ENCODE data around the gene TAS2R40. TPM values are rescaled to one million over a fixed set of nuclear protein-coding genes. Genes with fewer than 3 reads are reported as not detected.
"Not testable (repeated sequence)": the region's sequence is repeated elsewhere in the genome, so short reads cannot be mapped to it uniquely, and the experiment has no call there.

Gene TAS2R40
- polyA plus RNA-seq, 1 donor from 2014 or later, result not detected

- H3K9ac ChIP-seq (ENCODE audit: low read length), result no peak overlapping the region
- H3K4me2 ChIP-seq (ENCODE audit: low read length), result no peak overlapping the region
- no peaks in the 10 kb centered on the region for H3K27me3 ChIP-seq (ENCODE audit: insufficient read depth, low read depth, low read length)
- H3K27ac ChIP-seq (ENCODE audit: low read length), result no peak overlapping the region
- H3K4me3 ChIP-seq (ENCODE audit: low read length), result no peak overlapping the region
- H2AFZ ChIP-seq (ENCODE audit: low read depth, low read length), result no peak overlapping the region
- H4K20me1 ChIP-seq (ENCODE audit: insufficient read depth), result no peaks in the 10 kb centered on the region
- H3K79me2 ChIP-seq (replicated peaks; ENCODE audit: insufficient read depth, low read length), result no peaks in the 10 kb centered on the region
- H3F3A ChIP-seq (ENCODE audit: insufficient read depth, low read length, poor library complexity, severe bottlenecking), result no peaks in the 10 kb centered on the region
- TF ChIP-seq MXI1 (conservative IDR thresholded peaks at IDR 0.05; ENCODE audit: poor library complexity, severe bottlenecking), result no peak
- TF ChIP-seq POLR2AphosphoS5 (IDR thresholded peaks at IDR 0.05), result no peak
- TF ChIP-seq CTCF (IDR thresholded peaks at IDR 0.05; ENCODE audit: poor library complexity, severe bottlenecking), result no peak
- no peak for TF ChIP-seq EP300 (conservative IDR thresholded peaks at IDR 0.05; ENCODE audit: poor library complexity, severe bottlenecking)
- TF ChIP-seq RAD21 (conservative IDR thresholded peaks at IDR 0.05), result no peak
- TF ChIP-seq, protein P1, sequence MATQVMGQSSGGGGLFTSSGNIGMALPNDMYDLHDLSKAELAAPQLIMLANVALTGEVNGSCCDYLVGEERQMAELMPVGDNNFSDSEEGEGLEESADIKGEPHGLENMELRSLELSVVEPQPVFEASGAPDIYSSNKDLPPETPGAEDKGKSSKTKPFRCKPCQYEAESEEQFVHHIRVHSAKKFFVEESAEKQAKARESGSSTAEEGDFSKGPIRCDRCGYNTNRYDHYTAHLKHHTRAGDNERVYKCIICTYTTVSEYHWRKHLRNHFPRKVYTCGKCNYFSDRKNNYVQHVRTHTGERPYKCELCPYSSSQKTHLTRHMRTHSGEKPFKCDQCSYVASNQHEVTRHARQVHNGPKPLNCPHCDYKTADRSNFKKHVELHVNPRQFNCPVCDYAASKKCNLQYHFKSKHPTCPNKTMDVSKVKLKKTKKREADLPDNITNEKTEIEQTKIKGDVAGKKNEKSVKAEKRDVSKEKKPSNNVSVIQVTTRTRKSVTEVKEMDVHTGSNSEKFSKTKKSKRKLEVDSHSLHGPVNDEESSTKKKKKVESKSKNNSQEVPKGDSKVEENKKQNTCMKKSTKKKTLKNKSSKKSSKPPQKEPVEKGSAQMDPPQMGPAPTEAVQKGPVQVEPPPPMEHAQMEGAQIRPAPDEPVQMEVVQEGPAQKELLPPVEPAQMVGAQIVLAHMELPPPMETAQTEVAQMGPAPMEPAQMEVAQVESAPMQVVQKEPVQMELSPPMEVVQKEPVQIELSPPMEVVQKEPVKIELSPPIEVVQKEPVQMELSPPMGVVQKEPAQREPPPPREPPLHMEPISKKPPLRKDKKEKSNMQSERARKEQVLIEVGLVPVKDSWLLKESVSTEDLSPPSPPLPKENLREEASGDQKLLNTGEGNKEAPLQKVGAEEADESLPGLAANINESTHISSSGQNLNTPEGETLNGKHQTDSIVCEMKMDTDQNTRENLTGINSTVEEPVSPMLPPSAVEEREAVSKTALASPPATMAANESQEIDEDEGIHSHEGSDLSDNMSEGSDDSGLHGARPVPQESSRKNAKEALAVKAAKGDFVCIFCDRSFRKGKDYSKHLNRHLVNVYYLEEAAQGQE (IDR thresholded peaks at IDR 0.05; ENCODE audit: borderline replicate concordance), result no peak
- no peak for TF ChIP-seq EZH2 (IDR thresholded peaks at IDR 0.05; ENCODE audit: borderline replicate concordance, insufficient read depth, low read length, poor library complexity, severe bottlenecking)
- no peak for TF ChIP-seq TAF1 (IDR thresholded peaks at IDR 0.05; ENCODE audit: low read depth)
- no peak for TF ChIP-seq SMC3 (conservative IDR thresholded peaks at IDR 0.05; ENCODE audit: poor library complexity)
- no peaks in the 10 kb centered on the region for H3K36me3 ChIP-seq (ENCODE audit: insufficient read depth, low read length)
- no peaks in the 10 kb centered on the region for H3K9me2 ChIP-seq (ENCODE audit: insufficient read depth, low read length)
- H3K9me3 ChIP-seq (ENCODE audit: low read length), result no peaks in the 10 kb centered on the region
These were observed 16.1 kb upstream of the TAS2R40 start for GRCh38 chr7:143205560-143206293.

GRCh38 chr7:143210541-143210940 is 11.3 kb upstream of the TAS2R40 start:
- H3K36me3 ChIP-seq (ENCODE audit: insufficient read depth, low read length), result no peaks in the 10 kb centered on the region
- H3K9me3 ChIP-seq (ENCODE audit: low read length), result no peaks in the 10 kb centered on the region
- no peak overlapping the region for H3K27ac ChIP-seq (ENCODE audit: low read length)
- no peak overlapping the region for H2AFZ ChIP-seq (ENCODE audit: low read depth, low read length)
- no peaks in the 10 kb centered on the region for H4K20me1 ChIP-seq (ENCODE audit: insufficient read depth)
- H3K4me3 ChIP-seq (ENCODE audit: low read length), result no peak overlapping the region
- H3K9ac ChIP-seq (ENCODE audit: low read length), result no peak overlapping the region
- no peaks in the 10 kb centered on the region for H3K79me2 ChIP-seq (replicated peaks; ENCODE audit: insufficient read depth, low read length)
- no peaks in the 10 kb centered on the region for H3K9me2 ChIP-seq (ENCODE audit: insufficient read depth, low read length)
- no peaks in the 10 kb centered on the region for H3F3A ChIP-seq (ENCODE audit: insufficient read depth, low read length, poor library complexity, severe bottlenecking)
- H3K27me3 ChIP-seq (ENCODE audit: insufficient read depth, low read depth, low read length), result no peaks in the 10 kb centered on the region
- H3K4me2 ChIP-seq (ENCODE audit: low read length), result no peak overlapping the region
- TF ChIP-seq EP300 (conservative IDR thresholded peaks at IDR 0.05; ENCODE audit: poor library complexity, severe bottlenecking) (no peak), MXI1 (conservative IDR thresholded peaks at IDR 0.05; ENCODE audit: poor library complexity, severe bottlenecking) (no peak), RAD21 (conservative IDR thresholded peaks at IDR 0.05) (no peak), SMC3 (conservative IDR thresholded peaks at IDR 0.05; ENCODE audit: poor library complexity) (no peak), TAF1 (IDR thresholded peaks at IDR 0.05; ENCODE audit: low read depth) (no peak), CTCF (IDR thresholded peaks at IDR 0.05; ENCODE audit: poor library complexity, severe bottlenecking) (no peak), POLR2AphosphoS5 (IDR thresholded peaks at IDR 0.05) (no peak), EZH2 (IDR thresholded peaks at IDR 0.05; ENCODE audit: borderline replicate concordance, insufficient read depth, low read length, poor library complexity, severe bottlenecking) (no peak)
- TF ChIP-seq, protein P1 (IDR thresholded peaks at IDR 0.05; ENCODE audit: borderline replicate concordance), result no peak

DNA sequence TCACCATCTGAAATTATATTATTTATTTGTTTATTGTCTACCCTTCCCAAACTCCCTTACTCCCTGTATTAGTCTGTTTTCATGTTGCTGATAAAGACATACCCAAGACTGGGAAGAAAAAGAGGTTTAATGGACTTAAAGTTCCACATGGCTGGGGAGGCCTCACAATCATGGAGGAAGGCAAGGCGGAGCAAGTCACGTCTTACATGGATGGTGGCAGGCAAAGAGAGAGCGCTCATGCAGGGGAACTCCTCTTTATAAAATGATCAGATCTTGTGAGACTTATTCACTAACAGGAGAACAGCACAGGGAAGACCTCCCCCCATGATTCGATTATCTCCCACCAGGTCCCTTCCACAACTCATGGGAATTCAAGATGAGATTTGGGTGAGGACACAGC is 8.4 kb upstream of the TAS2R40 start:
- H3K27ac ChIP-seq (ENCODE audit: low read length); H3K79me2 ChIP-seq (replicated peaks; ENCODE audit: insufficient read depth, low read length); H3F3A ChIP-seq (ENCODE audit: insufficient read depth, low read length, poor library complexity, severe bottlenecking); H3K9me2 ChIP-seq (ENCODE audit: insufficient read depth, low read length); H3K36me3 ChIP-seq (ENCODE audit: insufficient read depth, low read length); H3K4me3 ChIP-seq (ENCODE audit: low read length); H3K27me3 ChIP-seq (ENCODE audit: insufficient read depth, low read depth, low read length); H4K20me1 ChIP-seq (ENCODE audit: insufficient read depth); H3K9ac ChIP-seq (ENCODE audit: low read length); H3K4me2 ChIP-seq (ENCODE audit: low read length); H3K9me3 ChIP-seq (ENCODE audit: low read length); H2AFZ ChIP-seq (ENCODE audit: low read depth, low read length): not testable (repeated sequence)
